Esophagus squamous epithelium (tissue), 4 donors: Measurements from ENCODE around the gene IGDCC3.

ENCODE experiments used
- POLR2A ChIP-seq, 4 donors: fragments of 450-650 bp; IDR thresholded peaks; one replicate each; pipeline ENCODE4 v1.6.1; 2017; ENCODE audit warnings: antibody characterized with exemption in 4 of 4, mild to moderate bottlenecking in 4 of 4, moderate library complexity in 3 of 4
- TF ChIP-seq, protein P1 (sequence below), 6 experiments: fragments of 450-650 bp in 4 of 6; fragments of 200-600 bp in 2 of 6; sonication (generic) in 2 of 6; IDR thresholded peaks; one replicate each; pipeline ENCODE4 v1.5.1; 2016 to 2019; ENCODE audit warnings: antibody characterized with exemption in 6 of 6, mild to moderate bottlenecking in 4 of 6, moderate library complexity in 4 of 6

DNA sequence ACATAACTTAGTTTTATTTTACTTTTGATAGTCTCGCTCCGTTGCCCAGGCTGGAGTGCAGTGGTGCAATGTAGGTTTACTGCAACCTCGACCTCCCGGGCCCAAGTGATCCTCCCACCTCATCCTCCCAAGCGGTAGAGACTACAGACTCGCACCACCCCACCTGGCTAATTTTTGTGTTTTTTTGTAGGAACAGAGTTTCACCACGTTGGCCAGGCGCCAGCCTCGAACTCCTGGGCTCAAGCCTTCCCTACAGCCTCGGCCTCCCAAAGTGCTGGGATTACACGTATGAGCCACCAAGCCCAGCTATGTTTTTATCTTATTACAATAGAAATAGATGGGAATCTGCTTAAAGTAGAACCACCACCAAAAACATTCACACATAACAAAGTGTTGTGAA lies 79.1 kb downstream of the IGDCC3 start:
- TF ChIP-seq, protein P1, sequence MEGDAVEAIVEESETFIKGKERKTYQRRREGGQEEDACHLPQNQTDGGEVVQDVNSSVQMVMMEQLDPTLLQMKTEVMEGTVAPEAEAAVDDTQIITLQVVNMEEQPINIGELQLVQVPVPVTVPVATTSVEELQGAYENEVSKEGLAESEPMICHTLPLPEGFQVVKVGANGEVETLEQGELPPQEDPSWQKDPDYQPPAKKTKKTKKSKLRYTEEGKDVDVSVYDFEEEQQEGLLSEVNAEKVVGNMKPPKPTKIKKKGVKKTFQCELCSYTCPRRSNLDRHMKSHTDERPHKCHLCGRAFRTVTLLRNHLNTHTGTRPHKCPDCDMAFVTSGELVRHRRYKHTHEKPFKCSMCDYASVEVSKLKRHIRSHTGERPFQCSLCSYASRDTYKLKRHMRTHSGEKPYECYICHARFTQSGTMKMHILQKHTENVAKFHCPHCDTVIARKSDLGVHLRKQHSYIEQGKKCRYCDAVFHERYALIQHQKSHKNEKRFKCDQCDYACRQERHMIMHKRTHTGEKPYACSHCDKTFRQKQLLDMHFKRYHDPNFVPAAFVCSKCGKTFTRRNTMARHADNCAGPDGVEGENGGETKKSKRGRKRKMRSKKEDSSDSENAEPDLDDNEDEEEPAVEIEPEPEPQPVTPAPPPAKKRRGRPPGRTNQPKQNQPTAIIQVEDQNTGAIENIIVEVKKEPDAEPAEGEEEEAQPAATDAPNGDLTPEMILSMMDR (IDR thresholded peaks at IDR 0.05), result no peak
- no peak for TF ChIP-seq POLR2A (IDR thresholded peaks at IDR 0.05)
